HG03521 (cell line): Measurements from ENCODE around the gene SORL1.
"Not testable (repeated sequence)": the region's sequence is repeated elsewhere in the genome, so short reads cannot be mapped to it uniquely, and the experiment has no call there.

Experiments used
- ATAC-seq: cut with Tn5 transposase; IDR thresholded peaks from one replicate; pipeline ENCODE4 v1.9.1; 2021; ENCODE audit warnings: mild to moderate bottlenecking, moderate library complexity; ENCODE audit not compliant: unreplicated experiment

SORL1 gene

GRCh38 chr11:121614636-121615240, 162.6 kb downstream of the SORL1 start:
- ATAC-seq, result no peak

GRCh38 chr11:121615501-121615900, 163.4 kb downstream of the SORL1 start:
- ATAC-seq, result no peak

DNA sequence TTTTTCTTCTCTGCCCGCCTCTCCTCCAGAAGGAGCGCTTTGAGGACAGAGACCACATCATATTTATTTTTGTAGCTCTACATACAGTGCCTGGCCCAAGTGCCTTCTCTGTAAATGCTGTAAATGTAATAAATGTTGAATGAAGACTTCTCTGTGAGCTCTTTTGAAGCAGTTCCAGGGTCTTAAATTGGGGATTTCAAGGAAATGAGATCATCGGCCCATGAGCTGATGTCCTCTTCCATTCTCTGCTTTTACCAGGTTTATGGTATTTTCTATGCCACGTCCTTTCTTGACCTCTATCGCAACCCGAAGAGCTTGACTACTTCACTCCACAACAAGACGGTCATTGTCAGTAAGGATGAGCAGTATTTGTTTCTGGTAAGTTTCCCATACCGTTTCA, 166.4 kb downstream of the SORL1 start:
- ATAC-seq, result no peak

DNA sequence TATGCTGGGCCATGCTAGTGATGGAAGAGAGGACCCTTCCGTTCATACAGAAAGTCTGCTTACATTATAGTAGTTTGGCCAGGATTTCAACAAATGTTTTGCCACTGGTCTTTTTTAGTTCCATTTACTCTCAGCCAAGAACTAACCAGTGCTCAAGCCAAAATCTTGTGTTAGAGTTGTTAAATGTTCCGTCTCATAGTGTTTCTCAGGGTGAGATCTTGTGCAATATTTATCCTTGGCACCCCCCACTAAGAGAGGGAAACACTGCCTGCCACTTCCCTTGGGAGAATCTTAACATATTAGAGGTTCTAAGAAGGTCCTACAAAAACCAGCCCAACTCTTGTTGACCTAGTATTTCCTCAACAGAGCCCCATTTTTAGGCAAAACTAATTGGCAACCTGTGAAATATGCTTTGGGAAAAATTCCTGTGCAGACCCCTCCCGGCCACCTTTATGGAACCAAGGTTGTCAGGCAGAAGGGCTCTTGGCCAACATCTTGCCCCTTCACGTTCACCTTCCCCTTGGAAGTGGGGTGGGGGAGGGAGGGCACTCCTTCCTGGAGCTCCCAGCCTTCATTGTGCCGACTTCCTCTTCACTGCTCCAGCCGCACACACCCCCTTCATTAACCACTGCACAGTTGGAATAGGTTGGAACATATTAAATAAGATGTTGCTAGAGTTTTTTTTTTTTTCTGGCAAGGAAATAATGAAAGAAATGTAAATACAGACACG, 173.8 kb downstream of the SORL1 start:
- ATAC-seq, result no peak

- no peak for ATAC-seq
These were observed 174.4 kb downstream of the SORL1 start for GRCh38 chr11:121626507-121626875.

DNA sequence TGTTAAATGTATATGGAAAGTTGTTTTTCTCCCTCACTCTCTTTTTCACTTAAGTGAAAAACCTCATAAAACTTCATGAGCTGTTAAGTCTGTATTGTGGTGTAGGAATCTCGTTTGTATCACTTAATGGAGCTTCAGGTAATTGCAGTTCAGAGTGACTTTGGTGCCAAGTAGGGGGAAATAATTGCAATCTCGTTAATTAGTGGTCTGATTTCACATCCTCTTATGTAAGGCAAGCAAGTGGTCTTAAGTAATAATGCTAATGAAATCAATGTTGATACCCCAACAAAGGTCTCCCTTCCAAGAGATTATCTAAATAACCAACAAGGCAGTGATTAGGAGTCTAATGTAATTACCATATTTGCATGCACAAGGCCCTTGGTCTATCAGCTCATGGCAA, 174.9 kb downstream of the SORL1 start:
- no peak for ATAC-seq

DNA sequence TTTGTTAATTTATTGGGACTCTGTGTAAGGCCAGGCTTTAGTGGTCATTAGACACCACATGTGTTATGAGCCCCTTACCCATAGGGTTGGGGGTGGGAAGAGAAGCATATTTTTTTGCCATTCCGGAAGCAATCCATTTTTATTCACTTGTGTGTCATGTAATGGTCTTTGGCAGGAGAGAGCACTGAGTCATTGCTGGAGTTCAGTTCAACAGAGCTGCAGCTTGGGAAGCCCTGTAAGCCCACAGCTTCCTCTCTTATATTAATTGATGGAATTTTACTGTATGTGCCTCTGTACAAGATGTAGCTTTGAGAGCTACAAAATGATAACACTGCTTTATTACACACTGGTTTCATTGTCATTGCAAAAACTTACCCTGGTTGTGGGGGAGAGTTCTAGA, 177.9 kb downstream of the SORL1 start:
- ATAC-seq, result no peak

DNA sequence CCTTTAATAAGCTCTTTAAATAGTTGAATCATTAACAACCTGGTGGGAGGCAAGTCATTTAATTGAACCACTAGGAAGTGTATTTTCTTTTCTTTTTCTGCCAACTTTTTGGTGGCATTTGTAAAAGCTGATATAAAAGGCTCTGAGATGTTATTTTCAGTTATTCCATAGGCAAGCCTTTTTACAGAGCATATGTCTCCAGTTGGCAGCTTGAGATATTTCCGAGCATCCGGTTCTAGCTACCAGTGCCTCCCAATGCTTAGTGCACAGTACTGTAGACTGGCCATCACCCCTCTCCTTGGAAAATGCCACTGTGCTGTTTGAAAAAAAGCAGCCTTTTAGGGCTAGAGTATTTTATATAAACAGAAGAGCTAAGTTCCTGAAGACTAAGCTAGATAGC, 179.3 kb downstream of the SORL1 start:
- ATAC-seq, result no peak

DNA sequence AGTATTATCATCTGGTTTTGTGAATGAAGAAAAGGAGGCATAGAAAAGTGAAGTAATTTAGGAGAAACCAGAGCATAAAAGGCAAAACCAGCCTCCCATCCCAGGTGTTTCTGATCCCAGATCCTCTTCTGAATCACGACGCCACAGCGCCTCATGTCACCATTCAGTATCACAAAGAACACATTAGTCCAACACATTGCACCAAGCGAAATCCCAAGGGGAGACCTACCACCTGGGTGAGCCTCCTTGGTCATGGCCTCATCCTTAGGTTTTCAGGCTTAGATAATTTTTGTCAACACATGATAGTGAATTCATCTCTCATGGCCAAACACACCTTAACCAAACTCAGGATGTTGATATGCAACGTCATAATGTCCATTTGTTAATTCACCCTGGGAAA, 182.2 kb downstream of the SORL1 start:
- no peak for ATAC-seq

DNA sequence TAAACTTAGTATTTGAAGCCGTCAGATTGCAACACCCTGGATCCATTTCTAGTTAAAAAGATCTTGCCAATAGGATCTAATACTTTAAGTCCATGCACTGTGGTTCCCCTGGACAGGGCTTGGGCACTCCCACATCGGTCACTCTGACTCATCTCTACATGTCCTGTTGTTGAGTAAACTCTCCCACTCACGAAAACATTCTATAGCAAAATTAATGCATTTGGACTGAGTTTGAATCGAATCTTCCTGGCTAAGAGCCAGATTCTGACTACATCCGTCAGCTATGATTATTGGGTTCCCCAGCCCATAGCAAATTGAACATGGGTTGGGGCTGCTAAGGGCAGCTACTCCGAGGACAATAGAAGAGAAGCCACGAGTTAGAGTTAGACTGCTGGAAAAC, 182.8 kb downstream of the SORL1 start:
- no peak for ATAC-seq

DNA sequence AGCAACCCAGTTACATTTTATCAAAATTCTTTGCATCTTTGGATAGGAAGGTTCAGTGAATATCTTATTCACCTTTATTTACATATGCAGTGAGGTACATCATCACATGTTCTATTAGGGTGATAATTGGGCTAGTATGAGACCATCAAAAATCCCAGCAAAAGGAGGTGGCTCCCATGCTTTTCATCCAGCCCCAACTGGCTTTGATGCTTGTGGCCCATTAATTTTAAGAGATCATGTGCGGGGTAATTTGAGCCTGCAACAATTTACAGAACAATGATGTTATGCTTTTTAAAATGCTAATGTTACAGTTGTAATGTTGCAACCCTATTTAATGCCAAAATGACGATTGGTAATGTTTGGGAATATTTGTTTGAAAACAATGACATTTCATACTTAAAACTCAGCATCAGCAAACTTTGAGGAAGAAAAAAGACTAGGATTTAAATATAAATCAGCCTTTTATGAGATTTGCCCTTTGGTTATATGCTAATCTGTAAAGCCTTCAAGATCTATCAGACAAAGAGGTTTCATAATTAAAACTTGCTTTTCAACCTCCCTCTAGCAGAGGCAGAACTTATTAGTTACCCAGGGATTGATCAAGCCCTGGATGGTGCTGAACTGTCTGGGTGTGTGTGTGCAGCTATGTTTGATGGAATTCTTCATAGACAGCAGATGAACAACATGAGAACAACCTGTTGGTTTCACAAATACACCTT, 184.1 kb downstream of the SORL1 start:
- ATAC-seq, result no peak

DNA sequence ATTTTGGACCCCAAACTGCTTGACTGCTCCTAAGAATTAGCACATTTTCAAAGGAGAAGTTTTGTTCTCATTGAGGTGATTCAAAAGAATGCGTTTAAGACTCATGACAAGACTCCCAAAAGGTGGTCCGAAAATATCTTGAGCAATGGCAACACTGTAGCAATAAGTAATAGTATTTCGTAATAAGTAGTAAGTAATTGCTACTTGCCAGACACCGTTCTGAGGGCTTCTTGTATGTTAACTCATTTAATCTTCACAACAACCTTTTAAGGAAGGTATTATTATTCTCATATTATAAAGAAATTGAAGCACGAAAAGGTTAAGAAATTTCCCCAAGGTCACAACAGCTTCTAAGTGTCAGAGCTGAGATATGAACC, 184.7 kb downstream of the SORL1 start:
- no peak for ATAC-seq

DNA sequence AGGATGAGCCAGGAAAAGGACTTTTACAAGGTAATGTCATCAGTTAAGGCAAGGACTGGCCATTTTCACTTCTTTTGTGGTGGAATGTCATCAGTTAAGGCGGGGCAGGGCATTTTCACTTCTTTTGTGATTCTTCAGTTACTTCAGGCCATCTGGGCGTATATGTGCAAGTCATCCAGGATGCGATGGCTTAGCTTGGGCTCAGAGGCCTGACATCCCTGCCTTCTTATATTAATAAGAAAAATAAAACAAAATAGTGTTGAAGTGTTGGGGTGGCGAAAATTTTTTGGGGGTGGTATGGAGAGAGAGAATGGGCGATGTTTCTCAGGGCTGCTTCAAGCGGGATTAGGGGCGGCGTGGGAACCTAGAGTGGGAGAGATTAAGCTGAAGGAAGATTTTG, 185.5 kb downstream of the SORL1 start:
- ATAC-seq, result not testable (repeated sequence)

DNA sequence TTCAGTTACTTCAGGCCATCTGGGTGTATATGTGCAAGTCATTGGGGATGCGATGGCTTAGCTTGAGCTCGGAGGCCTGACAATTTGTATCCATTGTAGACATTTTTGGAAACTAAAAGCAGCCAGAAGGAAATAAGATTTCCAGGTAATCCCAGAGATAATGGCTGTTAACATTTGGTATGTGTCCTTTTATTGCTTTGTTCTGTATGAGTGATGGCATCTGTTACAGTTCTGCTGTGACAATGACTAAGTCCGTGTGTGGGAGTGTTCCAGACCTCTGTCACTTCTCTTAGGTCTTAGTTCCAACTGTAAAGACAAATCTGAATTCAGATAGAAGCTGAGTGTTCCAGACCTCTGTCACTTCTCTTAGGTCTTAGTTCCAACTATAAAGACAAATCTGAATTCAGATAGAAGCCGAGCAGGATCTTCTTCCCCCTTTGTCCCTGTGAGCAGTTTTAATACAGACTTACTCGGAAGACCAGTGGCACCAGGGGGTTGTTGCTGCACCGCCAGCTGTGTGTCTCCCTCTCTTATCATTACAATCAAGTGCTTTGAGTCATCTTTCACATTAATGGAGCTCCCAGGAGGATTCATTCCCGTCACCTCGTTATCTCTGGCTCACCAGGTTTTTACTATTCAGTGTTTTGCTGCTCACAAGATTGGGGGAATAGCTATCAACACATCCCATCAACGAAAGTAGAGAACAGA, 191.5 kb downstream of the SORL1 start:
- no peak for ATAC-seq

- ATAC-seq, result no peak
These were observed 192.0 kb downstream of the SORL1 start for GRCh38 chr11:121644187-121644512.

GRCh38 chr11:121645001-121645400, 192.9 kb downstream of the SORL1 start:
- ATAC-seq, result no peak

DNA sequence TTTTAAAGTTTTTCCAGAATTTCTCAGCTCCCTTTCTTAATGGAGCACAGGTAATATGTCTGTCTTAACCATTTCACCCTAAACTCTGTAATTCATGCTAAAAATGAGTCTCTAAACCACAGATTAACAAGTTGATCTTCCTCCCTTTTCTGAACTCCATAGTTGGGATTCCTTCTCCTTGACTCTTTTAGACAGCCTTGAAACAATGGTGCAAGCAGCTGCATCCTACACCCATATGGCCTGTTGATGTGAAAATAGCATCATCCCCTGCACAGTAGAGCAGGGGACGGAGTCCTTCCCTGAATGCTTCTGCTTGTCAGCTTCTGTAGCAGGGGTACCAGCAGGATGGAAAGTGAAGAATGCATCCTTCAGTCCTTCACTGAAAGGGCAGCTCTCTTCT, 193.5 kb downstream of the SORL1 start:
- ATAC-seq, result no peak

DNA sequence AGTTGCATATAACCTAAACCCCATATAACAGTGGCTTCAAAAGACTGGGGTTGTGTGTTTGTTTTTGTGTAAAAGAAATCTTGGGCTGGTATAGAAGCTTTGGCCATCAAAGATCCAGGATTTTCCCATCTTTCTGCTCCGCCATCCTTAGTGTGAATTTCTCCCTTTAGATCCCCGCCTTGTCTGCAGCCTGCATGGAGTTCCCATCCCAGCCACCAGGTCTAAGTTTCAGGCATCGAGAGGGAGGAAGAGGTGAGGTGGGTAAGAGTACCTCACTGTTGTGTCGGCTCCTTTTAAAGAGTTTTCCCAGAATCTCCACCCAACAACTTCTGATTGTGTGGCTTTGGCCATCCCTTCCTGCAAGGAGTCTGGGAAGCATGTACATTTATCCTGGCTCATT, 196.2 kb downstream of the SORL1 start:
- ATAC-seq, result no peak

GRCh38 chr11:121649798-121650197, 197.7 kb downstream of the SORL1 start:
- ATAC-seq, result no peak

DNA sequence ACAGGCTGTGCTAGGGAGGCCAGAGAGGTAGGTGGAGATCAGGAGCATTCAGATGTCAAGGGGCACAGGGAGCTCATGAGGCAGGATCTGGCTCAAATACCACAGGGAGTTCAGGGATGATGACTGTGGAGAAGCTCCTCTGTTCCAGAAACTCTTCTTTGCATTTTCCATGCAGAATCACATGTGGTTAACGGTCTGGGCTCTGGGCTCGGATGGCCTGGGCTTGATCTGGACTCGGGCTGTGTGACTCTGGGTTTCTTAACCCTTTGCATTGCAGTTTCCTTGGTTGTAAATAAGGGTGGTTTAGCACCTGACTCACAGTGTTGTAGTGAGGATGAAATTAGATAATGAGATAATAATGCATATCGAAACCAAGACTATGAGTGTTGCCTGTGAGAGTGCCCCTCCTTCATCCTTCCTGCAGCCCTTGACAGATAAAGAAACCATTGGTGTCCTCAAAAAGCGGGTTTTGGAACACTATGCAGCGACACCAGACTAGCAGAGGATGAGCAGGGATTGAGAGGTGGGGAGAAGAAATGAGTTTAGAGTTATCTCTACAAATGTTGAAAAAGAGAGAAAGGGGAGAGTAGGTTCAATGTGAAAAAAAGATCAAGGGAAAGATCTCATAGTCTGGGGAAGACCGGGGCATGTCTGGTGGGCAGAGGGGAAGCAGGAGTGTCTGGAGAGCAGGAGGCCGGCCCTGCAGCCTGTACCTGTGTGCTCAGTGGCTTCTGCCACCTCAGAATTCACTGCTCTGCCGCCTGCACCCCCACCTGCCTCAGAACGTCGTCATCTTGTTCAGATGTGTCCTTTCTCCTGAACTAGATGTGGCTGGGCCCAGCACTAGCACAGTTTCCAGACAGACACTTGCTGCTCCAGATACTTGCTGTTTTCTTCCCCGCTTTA, 198.5 kb downstream of the SORL1 start:
- ATAC-seq, result no peak

DNA sequence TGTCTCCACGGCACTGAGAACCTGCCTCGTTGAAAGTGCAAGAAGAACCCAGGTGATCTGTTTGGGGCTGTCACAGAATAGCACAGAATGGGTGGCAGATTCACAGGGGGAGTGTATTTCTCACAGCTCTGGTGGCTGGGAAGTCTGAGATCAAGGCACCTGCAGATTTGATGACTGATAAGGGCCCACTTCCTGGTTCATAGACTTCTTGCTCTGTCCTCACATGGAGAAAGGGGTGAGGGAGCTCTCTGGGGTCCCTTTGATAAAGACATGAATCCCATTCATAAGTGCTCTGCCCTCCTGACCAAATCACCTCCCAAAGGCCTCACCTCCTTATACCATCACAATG, 199.1 kb downstream of the SORL1 start:
- no peak for ATAC-seq
